Astrocyte (in vitro differentiated cells and primary cell): Measurements from ENCODE around the gene NDUFA11. TPM values are rescaled to one million over a fixed set of nuclear protein-coding genes. Genes with fewer than 3 reads are reported as not detected.

ENCODE experiments used
- DNase-seq: peaks from one replicate; pipeline ENCODE4 v3.0.0-alpha.2; 2010; ENCODE audit warnings: low read depth
- FAIRE-seq: peaks from 2 replicates; lab custom pipeline; 2011; peaks lifted over from hg19 to GRCh38; lab: Jason Lieb, UNC
- H2AFZ ChIP-seq: 2 replicates; pipeline ENCODE4 v1.6.0; 2012; ENCODE audit warnings: low read depth, low read length, inconsistent platforms
- H3K27ac ChIP-seq: 2 replicates; pipeline ENCODE4 v1.5.1; 2011; ENCODE audit warnings: low read depth, low read length, inconsistent platforms
- H3K27me3 ChIP-seq: 2 replicates; pipeline ENCODE4 v1.6.0; 2011; ENCODE audit warnings: low read length, inconsistent platforms; ENCODE audit not compliant: insufficient read depth
- H3K36me3 ChIP-seq: 2 replicates; pipeline ENCODE4 v1.5.1; 2011; ENCODE audit warnings: low read length, inconsistent platforms; ENCODE audit not compliant: insufficient read depth
- H3K4me1 ChIP-seq: 2 replicates; pipeline ENCODE4 v1.5.1; 2011; ENCODE audit warnings: low read length, inconsistent platforms; ENCODE audit not compliant: insufficient read depth
- H3K4me2 ChIP-seq: 2 replicates; pipeline ENCODE4 v1.6.0; 2012; ENCODE audit warnings: low read length, inconsistent platforms
- H3K4me3 ChIP-seq: 2 replicates; pipeline ENCODE4 v1.5.1; 2011; ENCODE audit warnings: low read depth, mild to moderate bottlenecking, low read length, inconsistent platforms; ENCODE audit not compliant: insufficient read depth
- H3K79me2 ChIP-seq: 2 replicates; pipeline ENCODE4 v1.6.0; 2012; ENCODE audit warnings: mild to moderate bottlenecking, low read length, inconsistent platforms; ENCODE audit not compliant: insufficient read depth
- H3K9ac ChIP-seq: 2 replicates; pipeline ENCODE4 v1.6.0; 2012; ENCODE audit warnings: mild to moderate bottlenecking, low read length, inconsistent platforms
- H3K9me3 ChIP-seq: 2 replicates; pipeline ENCODE4 v1.5.1; 2012; ENCODE audit warnings: low read depth, mild to moderate bottlenecking, low read length, inconsistent platforms; ENCODE audit not compliant: insufficient read depth
- H4K20me1 ChIP-seq: 2 replicates; pipeline ENCODE4 v1.6.0; 2012; ENCODE audit warnings: low read length, inconsistent platforms; ENCODE audit not compliant: insufficient read depth
- H3K27ac Mint-ChIP-seq: one replicate; pipeline ENCODE4 v1.8.0; 2021; ENCODE audit warnings: mild to moderate bottlenecking, mixed read lengths; ENCODE audit not compliant: unreplicated experiment
- H3K27me3 Mint-ChIP-seq: one replicate; pipeline ENCODE4 v1.8.0; 2021; ENCODE audit warnings: low read depth, mixed read lengths; ENCODE audit not compliant: unreplicated experiment
- H3K36me3 Mint-ChIP-seq: one replicate; pipeline ENCODE4 v1.8.0; 2021; ENCODE audit warnings: low read depth, mixed read lengths; ENCODE audit not compliant: unreplicated experiment
- H3K4me1 Mint-ChIP-seq: one replicate; pipeline ENCODE4 v1.8.0; 2021; ENCODE audit warnings: low read depth, mixed read lengths; ENCODE audit not compliant: unreplicated experiment
- H3K4me3 Mint-ChIP-seq: one replicate; pipeline ENCODE4 v1.8.0; 2021; ENCODE audit warnings: mild to moderate bottlenecking, moderate library complexity, mixed read lengths; ENCODE audit not compliant: unreplicated experiment
- H3K9me3 Mint-ChIP-seq: one replicate; pipeline ENCODE4 v1.8.0; 2021; ENCODE audit warnings: mild to moderate bottlenecking, mixed read lengths; ENCODE audit not compliant: unreplicated experiment
- EZH2 ChIP-seq: IDR thresholded peaks from 2 replicates; pipeline ENCODE4 v1.6.1; 2012; ENCODE audit warnings: mild to moderate bottlenecking, low read length, inconsistent platforms; ENCODE audit not compliant: insufficient read depth
- total RNA-seq: library from RNA; stranded (reverse); gene quantifications from 2 replicates; pipeline ENCODE4 v1.2.1, GENCODE V29; 2021
- TF ChIP-seq, protein P1 (sequence below): IDR thresholded peaks from 2 replicates; pipeline ENCODE4 v1.5.1; 2011; ENCODE audit warnings: low read depth, mild to moderate bottlenecking, inconsistent platforms, low read length, moderate library complexity; ENCODE audit not compliant: insufficient read depth

NDUFA11 gene
- total RNA-seq, 1 donor from 2014 or later = 286 TPM

DNA sequence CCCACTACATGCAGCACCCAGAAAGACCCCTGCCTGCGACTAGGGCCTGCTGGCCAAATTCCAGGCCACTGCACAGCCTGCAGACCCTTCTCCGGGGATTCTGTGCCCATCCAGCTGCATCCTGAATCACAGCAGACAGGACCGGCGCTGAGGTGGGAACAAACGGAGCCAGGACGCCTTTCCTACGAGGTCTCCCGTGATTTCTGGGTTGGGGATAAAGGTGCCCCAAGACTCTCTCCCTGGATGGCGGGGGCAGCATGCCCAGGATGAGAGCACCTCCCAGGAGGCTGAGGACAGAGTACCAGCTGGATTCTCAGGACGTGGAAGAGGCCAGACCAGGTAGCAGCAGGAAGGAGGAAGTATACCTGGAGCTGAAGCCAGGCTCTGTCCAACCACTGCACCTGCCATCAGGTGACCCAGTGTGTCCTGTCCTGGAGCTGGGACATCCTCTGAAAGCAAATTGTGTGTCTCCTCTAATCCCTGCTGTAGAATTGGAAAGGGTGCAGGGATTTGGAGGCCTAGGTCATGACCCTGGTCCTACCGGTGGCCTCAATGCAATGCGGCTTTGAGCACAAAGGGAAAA, 29.9 kb downstream of the NDUFA11 start:
- no peak for FAIRE-seq
- H3K9ac ChIP-seq = no peak overlapping the region
- H3K4me2 ChIP-seq = no peak overlapping the region
- H2AFZ ChIP-seq = no peak overlapping the region
- H3K4me1 ChIP-seq = no peaks in the 10 kb centered on the region
- no peaks in the 10 kb centered on the region for H3K9me3 Mint-ChIP-seq
- no peak overlapping the region for H3K27ac Mint-ChIP-seq
- H3K79me2 ChIP-seq = no peaks in the 10 kb centered on the region
- H3K9me3 ChIP-seq = no peaks in the 10 kb centered on the region
- no peaks in the 10 kb centered on the region for H3K36me3 ChIP-seq
- peaks cover 11% of the 10 kb centered on the region for H3K27me3 Mint-ChIP-seq
- no peak overlapping the region for H3K27ac ChIP-seq
- no peaks in the 10 kb centered on the region for H4K20me1 ChIP-seq
- no peaks in the 10 kb centered on the region for H3K27me3 ChIP-seq
- H3K4me1 Mint-ChIP-seq = peaks cover 2% of the 10 kb centered on the region
- no peak overlapping the region for H3K4me3 ChIP-seq
- TF ChIP-seq EZH2 = no peak
- TF ChIP-seq, protein P1, sequence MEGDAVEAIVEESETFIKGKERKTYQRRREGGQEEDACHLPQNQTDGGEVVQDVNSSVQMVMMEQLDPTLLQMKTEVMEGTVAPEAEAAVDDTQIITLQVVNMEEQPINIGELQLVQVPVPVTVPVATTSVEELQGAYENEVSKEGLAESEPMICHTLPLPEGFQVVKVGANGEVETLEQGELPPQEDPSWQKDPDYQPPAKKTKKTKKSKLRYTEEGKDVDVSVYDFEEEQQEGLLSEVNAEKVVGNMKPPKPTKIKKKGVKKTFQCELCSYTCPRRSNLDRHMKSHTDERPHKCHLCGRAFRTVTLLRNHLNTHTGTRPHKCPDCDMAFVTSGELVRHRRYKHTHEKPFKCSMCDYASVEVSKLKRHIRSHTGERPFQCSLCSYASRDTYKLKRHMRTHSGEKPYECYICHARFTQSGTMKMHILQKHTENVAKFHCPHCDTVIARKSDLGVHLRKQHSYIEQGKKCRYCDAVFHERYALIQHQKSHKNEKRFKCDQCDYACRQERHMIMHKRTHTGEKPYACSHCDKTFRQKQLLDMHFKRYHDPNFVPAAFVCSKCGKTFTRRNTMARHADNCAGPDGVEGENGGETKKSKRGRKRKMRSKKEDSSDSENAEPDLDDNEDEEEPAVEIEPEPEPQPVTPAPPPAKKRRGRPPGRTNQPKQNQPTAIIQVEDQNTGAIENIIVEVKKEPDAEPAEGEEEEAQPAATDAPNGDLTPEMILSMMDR = no peak
- no peaks in the 10 kb centered on the region for H3K36me3 Mint-ChIP-seq
- no peak for DNase-seq
- H3K4me3 Mint-ChIP-seq = no peak overlapping the region

DNA sequence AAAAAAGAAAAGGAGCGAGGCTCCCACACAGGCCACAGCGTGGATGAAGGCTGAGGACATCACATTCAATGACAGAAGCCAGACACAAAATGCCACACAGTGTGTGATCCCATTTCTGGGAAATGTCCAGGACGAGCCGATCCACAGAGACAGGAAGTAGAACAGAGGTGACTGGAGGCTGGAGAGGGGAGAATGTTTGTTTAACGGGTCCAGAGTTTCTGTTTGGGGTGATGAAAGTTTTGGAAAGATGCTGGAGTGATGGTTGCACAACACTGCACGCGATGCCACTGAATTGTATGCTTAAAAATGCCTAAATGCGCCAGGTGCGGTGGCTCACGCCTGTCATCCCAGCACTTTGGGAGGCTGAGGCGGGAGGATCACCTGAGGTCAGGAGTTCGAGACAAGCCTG, 32.6 kb downstream of the NDUFA11 start:
- Histone ChIP-seq H3K36me3 (no peaks in the 10 kb centered on the region), H3K27ac (no peak overlapping the region), H3K27me3 (no peaks in the 10 kb centered on the region), H3K79me2 (no peaks in the 10 kb centered on the region), H3K9ac (no peak overlapping the region), H3K4me3 (no peak overlapping the region), H3K4me1 (no peaks in the 10 kb centered on the region), H2AFZ (no peak overlapping the region), H3K4me2 (no peak overlapping the region), H3K9me3 (no peaks in the 10 kb centered on the region), H4K20me1 (no peaks in the 10 kb centered on the region)
- H3K27me3 Mint-ChIP-seq = peaks cover 24% of the 10 kb centered on the region
- no peak for TF ChIP-seq EZH2
- TF ChIP-seq, protein P1 = no peak
- no peak overlapping the region for H3K27ac Mint-ChIP-seq
- no peaks in the 10 kb centered on the region for H3K4me1 Mint-ChIP-seq
- H3K36me3 Mint-ChIP-seq = no peaks in the 10 kb centered on the region
- H3K4me3 Mint-ChIP-seq = no peak overlapping the region
- no peaks in the 10 kb centered on the region for H3K9me3 Mint-ChIP-seq
- DNase-seq (no peak), FAIRE-seq (no peak)
